ENCODE measurements around the gene PAAF1. TPM values are rescaled to one million over a fixed set of nuclear protein-coding genes. Genes with fewer than 3 reads are reported as not detected.

Gene PAAF1
- polyA plus RNA-seq, 1 donor = 43.1 TPM

- DNase-seq (ENCODE audit: low read depth) = no peak
These were observed 68.6 kb downstream of the PAAF1 start for GRCh38 chr11:73945396-73945795.

- no peak for DNase-seq (ENCODE audit: low read depth)
These were observed 70.1 kb downstream of the PAAF1 start for GRCh38 chr11:73946798-73947458.

- no peak for DNase-seq (ENCODE audit: low read depth)
These were observed 72.4 kb downstream of the PAAF1 start for GRCh38 chr11:73949246-73949645.

- no peak for DNase-seq (ENCODE audit: low read depth)
These were observed 73.1 kb downstream of the PAAF1 start for GRCh38 chr11:73949912-73950311.

- DNase-seq (ENCODE audit: low read depth) = no peak
These were observed 74.3 kb downstream of the PAAF1 start, which contains the start of gene DNAJB13 for GRCh38 chr11:73950869-73951710. Gene DNAJB13 (plus strand): TSS chr11:73951026. CDS start chr11:73951070, 44 bp downstream.

- DNase-seq (ENCODE audit: low read depth) = no peak
These were observed 75.0 kb downstream of the PAAF1 start for GRCh38 chr11:73951797-73952196.

- no peak for DNase-seq (ENCODE audit: low read depth)
These were observed 80.3 kb downstream of the PAAF1 start for GRCh38 chr11:73956876-73957653.

- DNase-seq (ENCODE audit: low read depth) = no peak
These were observed 81.0 kb downstream of the PAAF1 start for GRCh38 chr11:73957654-73958361.

- no peak for DNase-seq (ENCODE audit: low read depth)
These were observed 81.8 kb downstream of the PAAF1 start for GRCh38 chr11:73958521-73959141.

- no peak for DNase-seq (ENCODE audit: low read depth)
These were observed 84.5 kb downstream of the PAAF1 start for GRCh38 chr11:73961321-73961720.

GRCh38 chr11:73962101-73962705, 85.4 kb downstream of the PAAF1 start:
- no peak for DNase-seq (ENCODE audit: low read depth)

- DNase-seq (ENCODE audit: low read depth) = no peak
These were observed 87.1 kb downstream of the PAAF1 start for GRCh38 chr11:73963861-73964260.

- DNase-seq (ENCODE audit: low read depth) = no peak
These were observed 88.4 kb downstream of the PAAF1 start for GRCh38 chr11:73965076-73965763.

- DNase-seq (ENCODE audit: low read depth) = no peak
These were observed 88.9 kb downstream of the PAAF1 start for GRCh38 chr11:73965764-73966121.

- no peak for DNase-seq (ENCODE audit: low read depth)
These were observed 91.7 kb downstream of the PAAF1 start for GRCh38 chr11:73968356-73968966.

- DNase-seq (ENCODE audit: low read depth) = no peak
These were observed 92.3 kb downstream of the PAAF1 start for GRCh38 chr11:73969091-73969490.

- DNase-seq (ENCODE audit: low read depth) = no peak
These were observed 93.4 kb downstream of the PAAF1 start for GRCh38 chr11:73969991-73970800.

- no peak for DNase-seq (ENCODE audit: low read depth)
These were observed 94.4 kb downstream of the PAAF1 start for GRCh38 chr11:73971175-73971719.

- no peak for DNase-seq (ENCODE audit: low read depth)
These were observed 95.4 kb downstream of the PAAF1 start for GRCh38 chr11:73972187-73972586.

Data from forelimb muscle (tissue), 1 donor.